ENCODE measurements around the gene EXD3.
"Not testable (repeated sequence)": the region's sequence is repeated elsewhere in the genome, so short reads cannot be mapped to it uniquely, and the experiment has no call there.

Gene EXD3

GRCh38 chr9:137393176-137394150 is 29.5 kb downstream of the EXD3 start:
- no peak for DNase-seq (ENCODE audit: low spot score)

- no peak for DNase-seq (ENCODE audit: low spot score)
Measured at GRCh38 chr9:137392232-137393007, 30.5 kb downstream of the EXD3 start.

- DNase-seq (ENCODE audit: low spot score), result no peak
Measured at GRCh38 chr9:137391411-137391754, 31.6 kb downstream of the EXD3 start.

- DNase-seq (ENCODE audit: low spot score), result no peak
Measured at GRCh38 chr9:137390553-137391410, 32.2 kb downstream of the EXD3 start.

GRCh38 chr9:137389428-137389746 is 33.6 kb downstream of the EXD3 start:
- no peak for DNase-seq (ENCODE audit: low spot score)

- DNase-seq (ENCODE audit: low spot score), result no peak
Measured at GRCh38 chr9:137388589-137389427, 34.2 kb downstream of the EXD3 start.

GRCh38 chr9:137387891-137388560 is 34.9 kb downstream of the EXD3 start:
- no peak for DNase-seq (ENCODE audit: low spot score)

GRCh38 chr9:137387114-137387890 is 35.7 kb downstream of the EXD3 start:
- no peak for DNase-seq (ENCODE audit: low spot score)

- not testable (repeated sequence) for DNase-seq (ENCODE audit: low spot score)
Measured at GRCh38 chr9:137386507-137387113, 36.4 kb downstream of the EXD3 start.

- DNase-seq (ENCODE audit: low spot score), result no peak
Measured at GRCh38 chr9:137385061-137385655, 37.8 kb downstream of the EXD3 start.

- DNase-seq (ENCODE audit: low spot score), result no peak
Measured at GRCh38 chr9:137383784-137384756, 38.9 kb downstream of the EXD3 start.

- DNase-seq (ENCODE audit: low spot score), result no peak
Measured at GRCh38 chr9:137383081-137383783, 39.7 kb downstream of the EXD3 start.

- DNase-seq (ENCODE audit: low spot score), result no peak
Measured at GRCh38 chr9:137382444-137383080, 40.4 kb downstream of the EXD3 start.

GRCh38 chr9:137381501-137382443 is 41.2 kb downstream of the EXD3 start:
- DNase-seq (ENCODE audit: low spot score), result no peak

- DNase-seq (ENCODE audit: low spot score), result no peak
Measured at GRCh38 chr9:137380606-137381005, 42.4 kb downstream of the EXD3 start.

GRCh38 chr9:137380171-137380570 is 42.8 kb downstream of the EXD3 start:
- no peak for DNase-seq (ENCODE audit: low spot score)
